CD4-positive, alpha-beta T cell treated with Interferon alpha-2 for 1 hour (primary cell): ENCODE measurements around the gene GJA4.
"Not testable (repeated sequence)": the region's sequence is repeated elsewhere in the genome, so short reads cannot be mapped to it uniquely, and the experiment has no call there.

Experiments
- DNase-seq, 2 donors: peaks; one replicate each; pipeline ENCODE4 v3.0.0-alpha.2; 2020 to 2022

GJA4 gene

DNA sequence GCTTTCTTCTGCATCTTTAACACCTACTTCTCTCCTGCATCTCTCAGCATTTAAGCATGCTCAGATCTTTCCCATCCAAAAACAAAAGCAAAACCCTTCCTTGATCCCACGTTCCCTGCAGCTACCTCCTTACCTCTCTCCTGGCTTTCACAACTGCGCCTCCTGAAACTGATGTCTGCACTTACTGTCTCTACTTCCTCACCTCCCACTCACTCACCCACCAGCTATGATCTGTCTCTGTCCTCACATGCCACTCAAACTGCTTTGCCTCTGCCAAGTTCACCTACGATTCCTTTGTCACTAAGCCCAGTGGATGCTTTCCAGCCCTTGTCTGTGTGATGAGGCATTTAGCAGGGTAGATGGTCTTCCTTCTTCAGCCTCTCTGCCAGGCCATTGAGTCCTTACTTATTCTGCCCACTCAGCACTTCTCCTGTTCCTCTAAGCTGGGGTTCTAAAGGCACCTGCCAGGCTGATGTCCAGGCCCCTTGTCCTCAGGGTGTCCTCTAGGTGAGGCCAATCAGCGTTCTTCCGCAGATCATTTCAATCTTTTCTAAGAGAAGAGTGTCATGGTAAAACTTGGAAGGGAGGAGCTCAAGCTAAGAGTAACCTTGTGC lies 21.8 kb upstream of the GJA4 start:
- DNase-seq, result no peak

- DNase-seq, result no peak
Observed at GRCh38 chr1:34771573-34772371, 21.0 kb upstream of the GJA4 start.

- DNase-seq, result not testable (repeated sequence)
Observed at GRCh38 chr1:34773114-34773513, 19.7 kb upstream of the GJA4 start.

DNA sequence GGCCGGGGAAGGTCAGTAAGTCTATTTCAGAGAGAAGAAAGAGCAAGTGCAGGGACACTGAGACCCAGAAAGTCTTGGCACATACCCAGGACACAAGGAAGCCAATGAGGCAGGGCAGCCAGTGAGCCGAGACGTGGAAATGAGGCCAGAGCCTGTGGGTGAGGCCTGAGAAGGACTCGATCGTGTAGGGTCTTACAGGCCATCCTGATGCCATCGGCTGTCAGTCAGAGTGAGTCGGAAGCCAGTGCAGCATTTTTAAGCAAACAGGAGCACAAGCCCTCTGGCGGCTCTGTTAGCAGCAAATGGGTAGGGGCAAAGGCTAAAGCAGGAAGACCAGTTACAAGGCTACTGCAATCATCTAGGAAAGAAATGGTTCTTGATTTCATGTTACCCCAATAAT lies 17.8 kb upstream of the GJA4 start:
- no peak for DNase-seq

DNA sequence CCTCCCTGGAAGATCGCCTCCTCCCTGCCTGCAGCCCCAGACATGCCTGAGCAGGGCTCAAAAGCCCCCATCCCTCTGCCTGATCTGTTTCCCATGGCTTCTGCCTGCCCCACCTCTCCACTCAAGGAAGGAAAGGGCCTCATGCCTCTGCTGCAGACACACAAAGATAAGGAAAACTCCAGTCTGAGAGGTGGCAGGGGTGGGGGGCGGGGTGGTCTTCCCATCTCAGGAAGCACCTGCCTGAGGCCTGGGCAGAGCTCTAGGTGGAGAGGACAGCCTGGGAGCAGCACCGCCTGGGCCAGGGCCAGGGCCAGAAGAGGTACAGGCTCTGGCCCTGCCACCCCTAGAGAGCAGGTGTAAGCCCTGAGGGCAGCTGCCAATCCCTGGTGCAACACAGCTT lies 15.9 kb upstream of the GJA4 start:
- DNase-seq, result no peak

GRCh38 chr1:34777519-34778321 lies 15.1 kb upstream of the GJA4 start:
- DNase-seq, result no peak

DNA sequence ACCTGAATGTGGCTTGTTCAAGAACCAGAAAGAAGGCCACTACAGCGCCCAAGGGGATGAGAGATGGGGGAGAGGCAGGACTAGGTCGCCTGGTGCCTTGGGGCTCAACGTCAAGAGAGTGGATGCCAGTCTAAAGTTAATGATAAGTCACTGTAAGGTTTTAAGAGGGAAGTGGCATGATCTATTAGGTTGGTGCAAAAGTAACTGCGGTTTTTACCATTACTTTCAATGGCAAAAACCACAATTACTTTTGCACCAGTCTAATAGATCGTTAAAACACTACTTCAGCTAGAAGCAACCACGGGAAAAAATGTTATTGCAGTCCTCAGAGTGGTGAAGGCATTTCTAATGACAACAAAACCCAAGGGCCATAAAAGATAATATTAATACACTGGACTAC lies 14.4 kb upstream of the GJA4 start:
- no peak for DNase-seq

DNA sequence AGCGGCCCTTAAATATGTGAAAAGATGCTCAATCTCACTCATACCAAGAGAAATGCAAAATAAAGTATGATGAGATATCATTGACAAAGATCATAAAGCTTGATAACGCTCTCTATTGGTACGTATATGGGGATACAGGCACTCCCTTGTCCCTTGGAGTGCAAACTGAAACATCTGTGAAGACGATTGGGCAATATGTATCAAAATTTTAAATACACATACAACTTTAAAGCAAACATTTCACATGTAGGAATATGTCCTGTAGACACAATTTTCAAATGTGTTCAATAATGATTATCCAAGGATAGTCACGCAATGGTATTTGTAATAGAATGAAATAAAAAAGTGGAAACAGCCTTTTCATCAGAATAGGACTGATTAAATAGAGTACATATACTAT lies 13.8 kb upstream of the GJA4 start:
- no peak for DNase-seq

DNA sequence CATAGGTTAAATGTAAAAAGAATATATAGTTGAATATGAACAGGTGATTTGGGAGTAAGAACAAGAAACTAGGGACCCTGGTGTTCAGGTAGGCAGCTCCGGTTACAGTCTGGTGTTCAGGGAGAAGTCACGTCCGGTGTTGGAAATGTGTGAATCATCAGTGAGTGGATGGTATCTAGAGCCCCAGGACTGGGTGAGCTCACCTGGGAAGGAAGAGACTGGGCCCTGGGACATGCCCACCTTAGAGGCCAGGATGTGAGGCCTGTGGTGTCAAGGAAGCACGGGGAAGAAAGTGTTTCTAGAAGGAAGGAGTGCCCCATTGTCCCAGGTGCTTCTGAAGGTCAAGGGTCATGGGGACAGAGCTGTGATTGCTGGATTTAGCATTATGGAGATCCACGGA lies 13.3 kb upstream of the GJA4 start:
- DNase-seq, result no peak

GRCh38 chr1:34779962-34780361 lies 12.8 kb upstream of the GJA4 start:
- no peak for DNase-seq

GRCh38 chr1:34780528-34780927 lies 12.3 kb upstream of the GJA4 start:
- DNase-seq, result no peak

GRCh38 chr1:34781071-34781843 lies 11.5 kb upstream of the GJA4 start, which contains the start of gene GJB3:
Gene GJB3, plus strand, starts transcription at chr1:34781214. Its CDS starts 3,549 bp downstream, at chr1:34784763.
- no peak for DNase-seq

GRCh38 chr1:34781844-34782391 lies 10.9 kb upstream of the GJA4 start:
- no peak for DNase-seq

- no peak for DNase-seq
Observed at GRCh38 chr1:34784751-34785221, 8.0 kb upstream of the GJA4 start.

GRCh38 chr1:34785231-34785874 lies 7.4 kb upstream of the GJA4 start:
- DNase-seq, result no peak

- no peak for DNase-seq
Observed at GRCh38 chr1:34785875-34786470, 6.8 kb upstream of the GJA4 start.

DNA sequence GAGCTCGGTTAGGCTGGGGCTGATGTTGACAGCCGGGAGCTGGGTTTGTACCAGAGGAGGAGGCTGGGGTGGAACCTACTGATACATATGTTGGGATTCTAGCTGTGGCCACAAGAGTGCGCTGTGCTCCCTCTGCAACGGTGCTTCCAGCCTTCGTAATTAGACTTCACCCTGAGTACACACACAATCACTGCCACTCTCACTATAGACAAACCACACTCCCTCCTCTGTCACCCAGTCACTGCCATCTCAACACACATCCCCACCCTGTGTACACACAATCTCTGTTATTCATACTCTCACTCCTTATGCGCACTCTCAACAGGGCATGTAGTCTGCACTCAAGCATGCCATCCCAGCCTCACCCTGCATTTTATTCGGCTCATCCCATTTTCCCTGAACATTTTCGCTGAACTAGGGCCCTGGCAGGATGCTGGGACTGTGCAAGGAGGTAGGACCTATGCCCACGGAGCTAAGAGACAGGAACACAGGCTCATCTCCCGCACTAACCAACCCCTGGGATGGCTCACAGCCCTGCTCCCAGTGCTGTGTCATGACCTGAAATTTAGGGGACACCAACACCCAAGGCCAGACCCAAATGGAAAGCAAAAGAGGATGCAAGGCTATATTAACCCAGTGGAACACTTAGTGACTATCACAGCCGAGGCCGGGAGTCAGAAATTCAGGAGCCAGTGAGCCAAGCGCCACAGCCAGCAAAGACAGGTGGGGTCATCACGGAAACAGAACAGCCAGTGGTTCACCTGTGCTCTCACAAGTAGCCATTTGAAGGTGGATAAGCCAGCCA lies 6.1 kb upstream of the GJA4 start:
- peak; percentile 47 to 63 for DNase-seq

- DNase-seq, result no peak
Observed at GRCh38 chr1:34787461-34788420, 5.1 kb upstream of the GJA4 start.

DNA sequence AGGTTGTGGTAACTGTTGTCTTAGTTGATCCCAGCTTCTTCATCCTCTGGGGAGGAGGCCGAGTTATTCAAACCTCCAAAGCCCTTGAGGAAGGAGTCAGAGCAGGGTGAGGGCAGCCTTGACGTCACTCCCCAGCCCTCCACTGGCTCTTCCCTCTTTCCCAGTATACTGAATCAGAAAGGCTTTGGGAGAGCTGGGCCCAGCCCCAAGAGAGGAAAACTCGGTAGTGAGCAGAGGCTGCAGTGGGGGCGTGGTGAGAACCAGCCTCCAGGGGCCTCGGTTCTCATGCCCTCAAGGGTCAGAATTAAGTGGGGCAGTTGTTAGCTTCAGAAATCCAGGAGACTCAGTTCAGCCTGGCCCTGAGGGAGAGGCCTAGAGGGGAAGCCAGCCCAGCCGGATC lies 1.8 kb upstream of the GJA4 start:
- DNase-seq, result no peak
